Mesendoderm (in vitro differentiated cells): ENCODE measurements around the gene GREB1.

ENCODE experiments used
- DNase-seq: peaks from one replicate; pipeline ENCODE4 v3.0.0; 2013
- H2AK5ac ChIP-seq: 2 replicates; pipeline ENCODE4 v1.6.1; 2013; ENCODE audit warnings: low read length, inconsistent platforms
- H2BK120ac ChIP-seq: 2 replicates; pipeline ENCODE4 v1.6.1; 2013; ENCODE audit warnings: low read depth, mild to moderate bottlenecking, low read length, moderate library complexity, mixed read lengths
- H2BK15ac ChIP-seq: replicated peaks from 2 replicates; pipeline ENCODE4 v1.6.1; 2013; ENCODE audit warnings: low read depth, mild to moderate bottlenecking, moderate library complexity
- H2BK5ac ChIP-seq: 2 replicates; pipeline ENCODE4 v1.6.1; 2013; ENCODE audit warnings: low read length, inconsistent platforms
- H3K18ac ChIP-seq: 2 replicates; pipeline ENCODE4 v1.6.1; 2013; ENCODE audit warnings: mild to moderate bottlenecking, low read length, mixed read lengths
- H3K23ac ChIP-seq: one replicate; pipeline ENCODE4 v1.6.1; 2013; ENCODE audit warnings: low read length
- H3K27ac ChIP-seq: 2 replicates; pipeline ENCODE4 v1.5.1; 2013; ENCODE audit warnings: low read depth, mild to moderate bottlenecking, inconsistent platforms, low read length, moderate library complexity
- H3K27me3 ChIP-seq: 2 replicates; pipeline ENCODE4 v1.6.1; 2013; ENCODE audit warnings: low read length, control low read depth, mild to moderate bottlenecking, inconsistent platforms; ENCODE audit not compliant: insufficient read depth, poor library complexity
- H3K36me3 ChIP-seq: 2 replicates; pipeline ENCODE4 v1.6.1; 2013; ENCODE audit warnings: low read length, inconsistent platforms; ENCODE audit not compliant: control insufficient read depth, insufficient read depth
- H3K4ac ChIP-seq: one replicate; pipeline ENCODE4 v1.6.1; 2013; ENCODE audit warnings: low read depth, mild to moderate bottlenecking, low read length, moderate library complexity
- H3K4me1 ChIP-seq: 2 replicates; pipeline ENCODE4 v1.6.1; 2013; ENCODE audit warnings: low read depth, low read length, inconsistent platforms; ENCODE audit not compliant: control insufficient read depth
- H3K4me2 ChIP-seq: 2 replicates; pipeline ENCODE4 v1.6.1; 2013; ENCODE audit warnings: low read length
- H3K4me3 ChIP-seq: 2 replicates; pipeline ENCODE4 v1.5.1; 2013; ENCODE audit warnings: mild to moderate bottlenecking, low read length
- H3K56ac ChIP-seq: one replicate; pipeline ENCODE4 v1.6.1; 2013; ENCODE audit warnings: low read length
- H3K79me1 ChIP-seq: 2 replicates; pipeline ENCODE4 v1.6.1; 2013; ENCODE audit warnings: low read length, inconsistent platforms
- H3K79me2 ChIP-seq: 2 replicates; pipeline ENCODE4 v1.6.1; 2013; ENCODE audit warnings: mild to moderate bottlenecking, low read length; ENCODE audit not compliant: control insufficient read depth, insufficient read depth
- H3K9ac ChIP-seq: 2 replicates; pipeline ENCODE4 v1.6.1; 2013; ENCODE audit warnings: low read length, inconsistent platforms
- H4K5ac ChIP-seq: one replicate; pipeline ENCODE4 v1.6.1; 2013; ENCODE audit warnings: low read length
- H4K8ac ChIP-seq: one replicate; pipeline ENCODE4 v1.6.1; 2013; ENCODE audit warnings: low read depth, mild to moderate bottlenecking, control low read depth, low read length, moderate library complexity
- WGBS: extraction: QIAGEN DNeasy Blood & Tissue Kit; methylation state at CpG from one replicate; pipeline ENCODE4 v1.1.7; 2013; ENCODE audit warnings: low lambda C conversion rate, missing lambda C conversion rate; ENCODE audit not compliant: insufficient coverage; ENCODE audit errors: extremely low coverage; 5-methylcytosine and 5-hydroxymethylcytosine counted together

GREB1 gene

GRCh38 chr2:11640132-11640531 lies 106.3 kb downstream of the GREB1 start:
- H3K56ac ChIP-seq = no peak overlapping the region
- no peak overlapping the region for H2AK5ac ChIP-seq
- no peak overlapping the region for H3K4me3 ChIP-seq
- H3K9ac ChIP-seq = no peak overlapping the region
- no peaks in the 10 kb centered on the region for H3K79me2 ChIP-seq
- no peaks in the 10 kb centered on the region for H3K4me1 ChIP-seq
- no peak overlapping the region for H3K4ac ChIP-seq
- H3K79me1 ChIP-seq = no peaks in the 10 kb centered on the region
- no peak overlapping the region for H2BK5ac ChIP-seq
- H3K36me3 ChIP-seq = peaks cover 4% of the 10 kb centered on the region
- no peak overlapping the region for H3K4me2 ChIP-seq
- no peak overlapping the region for H2BK15ac ChIP-seq
- H4K8ac ChIP-seq = no peak overlapping the region
- WGBS = no CpG with 5 or more reads among the region's 27 CpGs
- no peak overlapping the region for H3K27ac ChIP-seq
- H3K27me3 ChIP-seq = no peaks in the 10 kb centered on the region
- no peak overlapping the region for H2BK120ac ChIP-seq
- no peak overlapping the region for H3K18ac ChIP-seq
- no peak overlapping the region for H4K5ac ChIP-seq
- no peak for DNase-seq
- no peak overlapping the region for H3K23ac ChIP-seq

DNA sequence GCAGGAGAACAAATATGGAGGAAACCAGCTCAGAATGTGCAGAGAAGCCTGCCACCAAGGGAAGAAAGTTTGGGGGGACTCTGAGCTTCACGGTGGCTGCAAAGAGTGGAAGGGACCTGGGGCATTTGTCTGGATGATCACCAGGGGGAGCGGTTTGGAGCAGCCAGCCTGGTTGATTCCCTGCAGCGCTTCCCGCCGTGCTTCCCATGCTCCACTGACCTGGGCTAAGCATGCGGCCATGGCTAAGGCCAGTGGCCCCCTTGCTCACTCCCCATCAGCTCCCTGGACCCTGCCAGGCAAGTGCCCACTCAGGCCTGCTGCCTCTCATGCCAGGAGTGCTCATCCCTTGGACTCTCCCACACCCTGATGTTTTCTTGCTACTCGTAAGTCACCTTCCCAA lies 109.1 kb downstream of the GREB1 start:
- peak; percentile 13 for DNase-seq
- Histone ChIP-seq H3K23ac (no peak overlapping the region), H3K27ac (no peak overlapping the region), H4K5ac (no peak overlapping the region), H3K79me2 (no peaks in the 10 kb centered on the region), H2AK5ac (no peak overlapping the region), H3K4ac (no peak overlapping the region), H3K27me3 (no peaks in the 10 kb centered on the region), H2BK120ac (no peak overlapping the region), H3K56ac (no peak overlapping the region), H3K4me3 (no peak overlapping the region), H3K4me2 (no peak overlapping the region), H3K9ac (no peak overlapping the region), H2BK5ac (no peak overlapping the region), H3K79me1 (no peaks in the 10 kb centered on the region), H3K18ac (no peak overlapping the region), H3K4me1 (no peaks in the 10 kb centered on the region), H4K8ac (no peak overlapping the region), H3K36me3 (peaks cover 4% of the 10 kb centered on the region), H2BK15ac (no peak overlapping the region)
- no CpG with 5 or more reads among the region's 7 CpGs for WGBS

- H2AK5ac ChIP-seq = no peak overlapping the region
- H3K56ac ChIP-seq = no peak overlapping the region
- DNase-seq = no peak
- H3K36me3 ChIP-seq = peaks cover 3% of the 10 kb centered on the region
- no peak overlapping the region for H2BK5ac ChIP-seq
- H3K4me2 ChIP-seq = no peak overlapping the region
- no CpG with 5 or more reads among the region's 3 CpGs for WGBS
- no peak overlapping the region for H4K5ac ChIP-seq
- no peak overlapping the region for H3K27ac ChIP-seq
- no peaks in the 10 kb centered on the region for H3K79me1 ChIP-seq
- no peak overlapping the region for H3K18ac ChIP-seq
- no peaks in the 10 kb centered on the region for H3K27me3 ChIP-seq
- H4K8ac ChIP-seq = no peak overlapping the region
- H3K79me2 ChIP-seq = no peaks in the 10 kb centered on the region
- no peak overlapping the region for H3K23ac ChIP-seq
- no peak overlapping the region for H2BK15ac ChIP-seq
- no peak overlapping the region for H3K9ac ChIP-seq
- no peak overlapping the region for H3K4me3 ChIP-seq
- H3K4ac ChIP-seq = no peak overlapping the region
- no peaks in the 10 kb centered on the region for H3K4me1 ChIP-seq
- no peak overlapping the region for H2BK120ac ChIP-seq
Measured at GRCh38 chr2:11644293-11644692, 110.4 kb downstream of the GREB1 start.

DNA sequence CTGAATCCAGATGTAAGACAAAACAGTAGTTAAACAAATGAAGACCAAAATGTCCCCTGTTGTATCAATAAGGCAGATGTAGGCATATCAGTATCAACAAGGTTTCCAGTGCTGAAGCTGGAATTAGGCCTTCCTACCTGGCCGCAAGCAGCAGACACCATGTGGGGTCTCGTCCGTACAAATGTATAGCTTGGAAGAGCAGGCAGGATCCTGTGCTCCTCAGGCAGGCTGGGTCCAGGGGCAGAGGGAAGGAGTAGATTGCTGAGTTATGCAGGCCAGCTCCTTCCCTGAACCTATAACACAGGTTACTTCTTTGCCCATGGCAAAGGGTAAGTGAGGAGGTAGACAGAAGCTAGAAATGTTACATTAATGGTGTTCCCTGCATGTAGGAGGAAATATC lies 112.7 kb downstream of the GREB1 start:
- Histone ChIP-seq H2BK5ac (no peak overlapping the region), H3K23ac (no peak overlapping the region), H3K56ac (no peak overlapping the region), H3K4me2 (no peak overlapping the region), H3K4me1 (no peaks in the 10 kb centered on the region), H3K27ac (no peak overlapping the region), H3K79me1 (no peaks in the 10 kb centered on the region), H3K4ac (no peak overlapping the region), H3K79me2 (no peaks in the 10 kb centered on the region), H3K18ac (no peak overlapping the region), H3K36me3 (peaks cover 1% of the 10 kb centered on the region), H3K27me3 (no peaks in the 10 kb centered on the region), H2BK120ac (no peak overlapping the region), H4K8ac (no peak overlapping the region), H2AK5ac (no peak overlapping the region), H2BK15ac (no peak overlapping the region), H4K5ac (no peak overlapping the region), H3K9ac (no peak overlapping the region), H3K4me3 (no peak overlapping the region)
- no peak for DNase-seq
- no CpG with 5 or more reads among the region's 3 CpGs for WGBS

DNA sequence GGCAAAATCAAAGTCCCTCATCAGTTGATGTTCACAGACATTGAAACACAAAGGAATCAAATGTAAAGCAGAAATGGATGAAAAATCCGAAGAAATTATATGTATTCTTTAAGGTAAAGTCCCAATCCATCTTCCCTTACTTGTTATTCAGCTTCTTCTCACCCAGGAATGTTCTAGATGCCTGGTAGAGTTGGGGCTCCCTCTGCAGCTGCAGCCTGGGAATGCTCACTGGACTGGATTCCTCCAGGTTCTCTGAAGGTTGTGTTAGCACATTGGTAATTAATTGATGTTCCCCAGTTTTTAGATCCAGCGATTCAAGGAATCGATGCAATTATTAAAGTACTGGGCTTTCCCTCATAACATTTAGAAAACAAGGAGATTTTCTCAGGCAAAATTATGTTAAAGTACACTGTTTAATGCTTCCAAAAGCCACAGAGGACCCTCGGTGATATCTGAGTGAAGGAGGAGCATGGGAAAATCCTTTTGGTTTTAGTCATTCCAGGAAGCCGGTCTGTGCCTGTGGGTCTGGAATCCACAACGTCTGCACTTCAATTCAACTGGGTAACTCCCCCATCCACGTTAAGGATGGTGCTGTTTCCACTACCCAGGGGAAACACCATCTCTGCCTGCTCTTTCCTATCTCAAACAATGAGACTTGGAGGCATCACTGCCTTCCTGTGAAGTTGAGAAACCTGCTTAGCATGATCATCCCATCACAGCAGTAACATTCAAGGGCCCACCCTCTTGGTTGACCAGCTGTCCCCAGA lies 114.2 kb downstream of the GREB1 start:
- Histone ChIP-seq H3K9ac (no peak overlapping the region), H3K4me1 (no peaks in the 10 kb centered on the region), H3K79me2 (no peaks in the 10 kb centered on the region), H3K4me2 (no peak overlapping the region), H2BK120ac (no peak overlapping the region), H3K56ac (no peak overlapping the region), H3K27me3 (no peaks in the 10 kb centered on the region), H3K4ac (no peak overlapping the region), H4K8ac (no peak overlapping the region), H3K23ac (no peak overlapping the region), H3K4me3 (no peak overlapping the region), H3K79me1 (no peaks in the 10 kb centered on the region), H3K18ac (no peak overlapping the region), H2BK5ac (no peak overlapping the region), H3K36me3 (peaks cover 1% of the 10 kb centered on the region), H4K5ac (no peak overlapping the region), H2AK5ac (no peak overlapping the region), H2BK15ac (no peak overlapping the region), H3K27ac (no peak overlapping the region)
- no CpG with 5 or more reads among the region's 7 CpGs for WGBS
- peak; percentile 73 for DNase-seq

DNA sequence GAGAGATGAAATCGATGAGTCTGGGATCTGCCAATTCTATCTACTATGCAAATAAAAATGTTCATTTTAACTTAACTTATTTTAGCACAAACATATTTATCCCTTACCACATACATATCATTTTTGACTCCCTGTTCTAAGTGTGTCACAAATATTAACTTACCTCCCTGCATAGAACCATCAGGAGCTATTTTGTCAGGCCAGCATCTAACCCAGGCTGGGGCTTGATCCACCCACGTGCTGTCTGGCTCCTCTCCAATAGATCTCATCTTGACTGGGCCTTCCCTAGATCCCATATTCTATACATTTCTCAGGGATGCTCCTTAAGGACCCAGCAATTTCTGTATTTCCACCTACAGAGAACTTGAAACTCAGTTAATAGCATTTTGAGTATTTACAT lies 115.2 kb downstream of the GREB1 start:
- Histone ChIP-seq H2BK15ac (no peak overlapping the region), H3K9ac (no peak overlapping the region), H3K27ac (no peak overlapping the region), H3K18ac (no peak overlapping the region), H2BK120ac (no peak overlapping the region), H2BK5ac (no peak overlapping the region), H3K4me1 (no peaks in the 10 kb centered on the region), H3K4ac (no peak overlapping the region), H3K79me2 (no peaks in the 10 kb centered on the region), H3K79me1 (no peaks in the 10 kb centered on the region), H3K56ac (no peak overlapping the region), H4K8ac (no peak overlapping the region), H2AK5ac (no peak overlapping the region), H3K4me2 (no peak overlapping the region), H4K5ac (no peak overlapping the region), H3K27me3 (no peaks in the 10 kb centered on the region), H3K23ac (no peak overlapping the region), H3K36me3 (no peaks in the 10 kb centered on the region), H3K4me3 (no peak overlapping the region)
- DNase-seq = no peak
- no CpG with 5 or more reads among the region's 2 CpGs for WGBS
